IMR-90 (cell line): Measurements from ENCODE around the gene SMG1. TPM values are rescaled to one million over a fixed set of nuclear protein-coding genes. Genes with fewer than 3 reads are reported as not detected.

Experiments used
- ATAC-seq: fragments of 200-7000 bp; cut with Tn5 transposase; 2 replicates; pipeline ENCODE4 v1.9.1; 2020; ENCODE audit warnings: low read depth, mild to moderate bottlenecking, moderate library complexity
- BruUV-seq: library from RNA; stranded (reverse); fragments of 400-500 nt; replicated peaks from 2 replicates; lab custom pipeline; 2021; lab: Mats Ljungman, UMichigan
- CTCF ChIA-PET: fragments of 300-600 bp; formaldehyde crosslinking; extraction: SDS; loops from one replicate; lab custom pipeline; 2021; ENCODE audit warnings: antibody characterized with exemption; lab: Yijun Ruan, JAX
- POLR2A ChIA-PET: fragments of 300-600 bp; sonication (Branson Sonifier 250); formaldehyde crosslinking; loops from one replicate; lab custom pipeline; 2022; ENCODE audit warnings: antibody characterized with exemption; ENCODE audit not compliant: unreplicated experiment; lab: Charles Lee
- DNase-seq: peaks from one replicate; pipeline ENCODE4 v3.0.0; 2013
- H2AFZ ChIP-seq: replicated peaks from 2 replicates; pipeline ENCODE3; 2013; ENCODE audit warnings: low read length, mild to moderate bottlenecking; ENCODE audit not compliant: poor library complexity
- H2AK5ac ChIP-seq: 2 replicates; pipeline ENCODE4 v1.6.1; 2013; ENCODE audit warnings: low read depth, low read length, inconsistent platforms
- H2AK9ac ChIP-seq: replicated peaks from 2 replicates; pipeline ENCODE3; 2013; ENCODE audit warnings: mild to moderate bottlenecking, low read depth, low read length, moderate library complexity; ENCODE audit not compliant: poor library complexity
- H2BK120ac ChIP-seq: 2 replicates; pipeline ENCODE4 v1.6.1; 2013; ENCODE audit warnings: low read depth, low read length, inconsistent platforms
- H2BK15ac ChIP-seq: 3 replicates; pipeline ENCODE4 v1.6.1; 2013; ENCODE audit warnings: low read depth, low read length, inconsistent platforms
- H2BK20ac ChIP-seq: 2 replicates; pipeline ENCODE4 v1.6.1; 2013; ENCODE audit warnings: low read depth, mild to moderate bottlenecking, inconsistent platforms, low read length, moderate library complexity
- H2BK5ac ChIP-seq: 2 replicates; pipeline ENCODE4 v1.6.1; 2013; ENCODE audit warnings: mild to moderate bottlenecking, low read depth, low read length, inconsistent platforms; ENCODE audit not compliant: poor library complexity, severe bottlenecking
- H3K14ac ChIP-seq: replicated peaks from 2 replicates; pipeline ENCODE4 v1.6.1; 2013; ENCODE audit warnings: low read depth, low read length, inconsistent platforms
- H3K18ac ChIP-seq: 2 replicates; pipeline ENCODE4 v1.6.1; 2013; ENCODE audit warnings: low read depth, low read length, control low read depth
- H3K23ac ChIP-seq: 2 replicates; pipeline ENCODE4 v1.6.1; 2013; ENCODE audit warnings: low read depth, low read length, inconsistent platforms
- H3K27ac ChIP-seq: 2 replicates; pipeline ENCODE4 v1.5.1; 2013; ENCODE audit warnings: mild to moderate bottlenecking, control low read depth, low read length; ENCODE audit not compliant: insufficient read depth
- H3K27me3 ChIP-seq: 2 replicates; pipeline ENCODE4 v1.6.1; 2013; ENCODE audit warnings: low read length; ENCODE audit not compliant: control insufficient read depth, insufficient read depth
- H3K36me3 ChIP-seq: 2 replicates; pipeline ENCODE4 v1.6.1; 2013; ENCODE audit warnings: low read length, mixed read lengths; ENCODE audit not compliant: control insufficient read depth, insufficient read depth
- H3K4ac ChIP-seq: 2 replicates; pipeline ENCODE4 v1.6.1; 2013; ENCODE audit warnings: low read depth, low read length, inconsistent platforms
- H3K4me1 ChIP-seq: 2 replicates; pipeline ENCODE4 v1.6.1; 2013; ENCODE audit warnings: low read length, mixed read lengths; ENCODE audit not compliant: control insufficient read depth, insufficient read depth
- H3K4me2 ChIP-seq: 2 replicates; pipeline ENCODE4 v1.6.1; 2013; ENCODE audit warnings: low read depth, mild to moderate bottlenecking, control low read depth, low read length, moderate library complexity
- H3K4me3 ChIP-seq: 2 replicates; pipeline ENCODE4 v1.5.1; 2013; ENCODE audit warnings: low read depth, mild to moderate bottlenecking, control low read depth, low read length, moderate library complexity; ENCODE audit not compliant: insufficient read depth
- H3K56ac ChIP-seq: 2 replicates; pipeline ENCODE4 v1.6.1; 2013; ENCODE audit warnings: low read length, inconsistent platforms; ENCODE audit not compliant: insufficient read depth; ENCODE audit errors: extremely low read depth
- H3K79me1 ChIP-seq, 2 experiments: 2 replicates each; pipeline ENCODE4 v1.6.1; 2013; ENCODE audit warnings: low read length in 2 of 2, inconsistent platforms in 1 of 2, low read depth in 1 of 2
- H3K9ac ChIP-seq: 2 replicates; pipeline ENCODE4 v1.6.1; 2013; ENCODE audit warnings: low read depth, low read length, control low read depth
- H3K9me1 ChIP-seq: 2 replicates; pipeline ENCODE4 v1.6.1; 2013; ENCODE audit warnings: low read length, inconsistent platforms; ENCODE audit not compliant: insufficient read depth
- H3K9me3 ChIP-seq: 2 replicates; pipeline ENCODE4 v1.6.1; 2013; ENCODE audit warnings: low read length; ENCODE audit not compliant: control insufficient read depth, insufficient read depth
- H4K20me1 ChIP-seq: 2 replicates; pipeline ENCODE4 v1.6.1; 2013; ENCODE audit warnings: low read length, inconsistent platforms; ENCODE audit not compliant: insufficient read depth
- H4K5ac ChIP-seq: 2 replicates; pipeline ENCODE4 v1.6.1; 2013; ENCODE audit warnings: mild to moderate bottlenecking, low read depth, low read length, control low read depth
- H4K8ac ChIP-seq, 2 experiments: 2 replicates each; pipeline ENCODE4 v1.6.1; 2013; ENCODE audit warnings: low read depth in 2 of 2, low read length in 2 of 2, control low read depth in 1 of 2, inconsistent platforms in 1 of 2
- H4K91ac ChIP-seq: 2 replicates; pipeline ENCODE4 v1.6.1; 2013; ENCODE audit warnings: low read depth, low read length, inconsistent platforms; ENCODE audit not compliant: insufficient read depth
- BHLHE40 ChIP-seq: fragments of 150-350 bp; IDR thresholded peaks from 2 replicates; pipeline ENCODE4 v1.6.1; 2016; ENCODE audit warnings: mild to moderate bottlenecking, low read depth, low read length
- CEBPB ChIP-seq: IDR thresholded peaks from 2 replicates; pipeline ENCODE4 v1.6.1; 2012; ENCODE audit warnings: low read depth, low read length, improper control_type of control experiment
- ELK1 ChIP-seq: fragments of 150-350 bp; IDR thresholded peaks from 2 replicates; pipeline ENCODE4 v1.6.1; 2016; ENCODE audit warnings: low read depth, mild to moderate bottlenecking, low read length, moderate library complexity, borderline replicate concordance
- FOS ChIP-seq: fragments of 150-350 bp; IDR thresholded peaks from 2 replicates; pipeline ENCODE4 v1.6.1; 2016; ENCODE audit warnings: low read depth, low read length
- MAFK ChIP-seq: IDR thresholded peaks from 2 replicates; pipeline ENCODE4 v1.6.1; 2012; ENCODE audit warnings: low read depth, low read length, improper control_type of control experiment
- MAZ ChIP-seq: IDR thresholded peaks from 2 replicates; pipeline ENCODE4 v1.6.1; 2012; ENCODE audit warnings: low read depth, mild to moderate bottlenecking, low read length, improper control_type of control experiment, moderate library complexity, borderline replicate concordance
- MXI1 ChIP-seq: IDR thresholded peaks from 2 replicates; pipeline ENCODE4 v1.6.1; 2012; ENCODE audit warnings: low read depth, mild to moderate bottlenecking, low read length, moderate library complexity, borderline replicate concordance
- NFE2L2 ChIP-seq: fragments of 150-350 bp; IDR thresholded peaks from 2 replicates; pipeline ENCODE4 v1.6.1; 2016; ENCODE audit warnings: low read depth, mild to moderate bottlenecking, low read length
- POLR2A ChIP-seq: IDR thresholded peaks from 2 replicates; pipeline ENCODE4 v1.6.1; 2012; ENCODE audit warnings: mild to moderate bottlenecking, low read depth, low read length
- RAD21 ChIP-seq: IDR thresholded peaks from 2 replicates; pipeline ENCODE4 v1.6.1; 2012; ENCODE audit warnings: low read length, improper control_type of control experiment
- RCOR1 ChIP-seq: IDR thresholded peaks from 2 replicates; pipeline ENCODE4 v1.6.1; 2012; ENCODE audit warnings: mild to moderate bottlenecking, low read length, improper control_type of control experiment; ENCODE audit not compliant: insufficient replicate concordance
- RFX5 ChIP-seq: IDR thresholded peaks from 2 replicates; pipeline ENCODE4 v1.8.0; 2012; ENCODE audit warnings: low read depth, mild to moderate bottlenecking, low read length, moderate library complexity
- SMC3 ChIP-seq: fragments of 150-350 bp; IDR thresholded peaks from 2 replicates; pipeline ENCODE4 v1.6.1; 2016; ENCODE audit warnings: low read depth, mild to moderate bottlenecking, antibody characterized with exemption, low read length, moderate library complexity
- USF2 ChIP-seq: fragments of 150-350 bp; IDR thresholded peaks from 2 replicates; pipeline ENCODE4 v1.6.1; 2017; ENCODE audit warnings: mild to moderate bottlenecking, antibody characterized with exemption, low read length, low read depth
- WGBS, 2 experiments: methylation state at CpG; one replicate each; pipeline versions ENCODE4 v1.1.5 to v1.1.7; 2013; ENCODE audit warnings: missing lambda C conversion rate in 2 of 2; ENCODE audit not compliant: insufficient read length in 1 of 2; ENCODE audit errors: extremely low coverage in 2 of 2; 5-methylcytosine and 5-hydroxymethylcytosine counted together
- dilution Hi-C: fragments of 300-500 bp; cut with HindIII; formaldehyde crosslinking; loops from one replicate; pipeline ENCODE4 v1.14.3; 2018; ENCODE audit warnings: low sequenced_read_pairs; ENCODE audit not compliant: unreplicated experiment
- in situ Hi-C: fragments of 300-500 bp; cut with MboI; formaldehyde crosslinking; loops from 3 replicates; pipeline ENCODE4 v1.14.3; 2019; ENCODE audit warnings: low sequenced_read_pairs, inconsistent platforms, mixed read lengths
- intact Hi-C: fragments of 100-400 bp; cut with micrococcal nuclease; formaldehyde crosslinking; loops from 2 replicates; pipeline ENCODE4 v1.10.0; 2022
- polyA plus RNA-seq, 3 experiments: library from polyadenylated mRNA; depleted of rRNA; stranded (reverse); fragments of >200 nt; gene quantifications; 2 replicates each; pipeline ENCODE4 v1.2.3, GENCODE V29; 2012; ENCODE audit warnings: low replicate concordance in 1 of 3
- total RNA-seq: library from RNA; depleted of rRNA; stranded (reverse); fragments of >200 nt; gene quantifications from 2 replicates; pipeline ENCODE4 v1.2.3, GENCODE V29; 2012
- TF ChIP-seq, protein P1 (sequence below): conservative IDR thresholded peaks from 2 replicates; pipeline ENCODE4 v1.5.1; 2012; ENCODE audit warnings: mild to moderate bottlenecking, low read depth, low read length, improper control_type of control experiment

Gene SMG1
- total and polyA plus RNA-seq, 2 of the 4 experiments (the other 2 are of a cell fraction) = 13.4 to 53.8 TPM

GRCh38 chr16:18833707-18834505, 92.3 kb downstream of the SMG1 start:
- 100% methylated on average over 4 of the region's 9 CpGs; no CpG with 5 or more reads in 1 of the 2 experiments for WGBS, 2 experiments
- TF ChIP-seq MXI1 = no peak
- no peak for TF ChIP-seq FOS
- TF ChIP-seq RAD21 = no peak
- TF ChIP-seq MAFK = no peak
- TF ChIP-seq POLR2A = no peak
- TF ChIP-seq NFE2L2 = no peak
- TF ChIP-seq USF2 = no peak
- no peak for TF ChIP-seq RFX5
- TF ChIP-seq, protein P1, sequence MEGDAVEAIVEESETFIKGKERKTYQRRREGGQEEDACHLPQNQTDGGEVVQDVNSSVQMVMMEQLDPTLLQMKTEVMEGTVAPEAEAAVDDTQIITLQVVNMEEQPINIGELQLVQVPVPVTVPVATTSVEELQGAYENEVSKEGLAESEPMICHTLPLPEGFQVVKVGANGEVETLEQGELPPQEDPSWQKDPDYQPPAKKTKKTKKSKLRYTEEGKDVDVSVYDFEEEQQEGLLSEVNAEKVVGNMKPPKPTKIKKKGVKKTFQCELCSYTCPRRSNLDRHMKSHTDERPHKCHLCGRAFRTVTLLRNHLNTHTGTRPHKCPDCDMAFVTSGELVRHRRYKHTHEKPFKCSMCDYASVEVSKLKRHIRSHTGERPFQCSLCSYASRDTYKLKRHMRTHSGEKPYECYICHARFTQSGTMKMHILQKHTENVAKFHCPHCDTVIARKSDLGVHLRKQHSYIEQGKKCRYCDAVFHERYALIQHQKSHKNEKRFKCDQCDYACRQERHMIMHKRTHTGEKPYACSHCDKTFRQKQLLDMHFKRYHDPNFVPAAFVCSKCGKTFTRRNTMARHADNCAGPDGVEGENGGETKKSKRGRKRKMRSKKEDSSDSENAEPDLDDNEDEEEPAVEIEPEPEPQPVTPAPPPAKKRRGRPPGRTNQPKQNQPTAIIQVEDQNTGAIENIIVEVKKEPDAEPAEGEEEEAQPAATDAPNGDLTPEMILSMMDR = no peak
- no peak for TF ChIP-seq ELK1
- no peak for TF ChIP-seq SMC3
- TF ChIP-seq CEBPB = no peak
- TF ChIP-seq RCOR1 = no peak
- no peak for TF ChIP-seq MAZ
- TF ChIP-seq BHLHE40 = no peak
- in situ Hi-C loops = no loop called here
- Histone ChIP-seq H3K9me3 (no peaks in the 10 kb centered on the region), H3K4me1 (no peaks in the 10 kb centered on the region), H2BK20ac (no peak overlapping the region), H3K9ac (no peak overlapping the region), H3K14ac (no peak overlapping the region), H3K79me1 (peaks cover 0 to 6% of the 10 kb centered on the region in 2 experiments; a peak in 1 of 4 replicates), H2BK5ac (no peak overlapping the region), H4K5ac (no peak overlapping the region), H4K8ac (no peak overlapping the region), H3K27ac (no peak overlapping the region), H2BK15ac (no peak overlapping the region), H3K27me3 (no peaks in the 10 kb centered on the region), H3K36me3 (peaks cover 55% of the 10 kb centered on the region), H3K4ac (no peak overlapping the region), H3K9me1 (no peaks in the 10 kb centered on the region; the same call in 1 of the 2 replicates), H2AFZ (no peak overlapping the region), H3K4me2 (no peak overlapping the region), H3K4me3 (no peak overlapping the region), H2AK5ac (no peak overlapping the region), H3K23ac (no peak overlapping the region), H2AK9ac (no peak overlapping the region), H3K56ac (no peak overlapping the region), H3K18ac (no peak overlapping the region), H2BK120ac (no peak overlapping the region), H4K20me1 (no peaks in the 10 kb centered on the region), H4K91ac (no peak overlapping the region)
- intact Hi-C loops = loop anchor here (1.0 kb wide), 1 partner anchor 42 kb away; no protein-coding TSS in a partner anchor
- CTCF ChIA-PET = no interaction called here
- dilution Hi-C loops = no loop called here
- POLR2A ChIA-PET = interaction anchor here (1.2 kb wide), 1 partner anchor 32 kb away, joined by 4 read pairs; the partner anchor contains the start of gene ARL6IP1
- ATAC-seq (no peak), DNase-seq (no peak)
- BruUV-seq = no TSS peak
